H4 (cell line): ENCODE data around the gene CBX5. TPM values are rescaled to one million over a fixed set of nuclear protein-coding genes. Genes with fewer than 3 reads are reported as not detected.

Experiments
- DNase-seq: peaks from one replicate; pipeline ENCODE4 v3.0.0-alpha.2; 2015; ENCODE audit warnings: low spot score
- total RNA-seq: library from RNA; depleted of rRNA; stranded (reverse); fragments of >200 nt; shearing (Covaris generic); gene quantifications from 2 replicates; pipeline ENCODE4 v1.2.3, GENCODE V29; 2014

The CBX5 gene
- total RNA-seq, 1 experiment from 2014 or later: 45.4 TPM

DNA sequence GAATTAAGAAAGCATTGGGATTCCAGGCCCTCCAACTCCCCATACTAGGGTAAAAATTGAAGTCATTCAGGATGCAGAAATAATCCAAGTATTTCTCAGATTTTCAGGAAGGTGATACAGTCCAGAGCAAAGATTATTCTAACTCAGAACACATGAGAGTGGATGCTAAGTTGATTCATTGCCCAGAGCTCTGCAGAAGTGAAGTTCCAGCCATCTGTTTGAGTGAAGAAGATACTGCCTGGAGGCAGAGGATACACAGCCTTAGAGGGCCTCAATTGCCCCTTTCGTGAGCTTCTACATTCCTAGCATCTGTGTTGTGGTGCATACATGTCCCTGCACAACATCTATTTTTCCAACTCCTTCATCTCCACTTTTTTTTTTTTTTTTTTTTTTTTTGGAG, 54.3 kb downstream of the CBX5 start:
- no peak for DNase-seq

- peak; percentile 50 for DNase-seq
These were observed 57.3 kb downstream of the CBX5 start for GRCh38 chr12:54222609-54223008.

- DNase-seq: no peak
These were observed 58.4 kb downstream of the CBX5 start for GRCh38 chr12:54221402-54221984.

DNA sequence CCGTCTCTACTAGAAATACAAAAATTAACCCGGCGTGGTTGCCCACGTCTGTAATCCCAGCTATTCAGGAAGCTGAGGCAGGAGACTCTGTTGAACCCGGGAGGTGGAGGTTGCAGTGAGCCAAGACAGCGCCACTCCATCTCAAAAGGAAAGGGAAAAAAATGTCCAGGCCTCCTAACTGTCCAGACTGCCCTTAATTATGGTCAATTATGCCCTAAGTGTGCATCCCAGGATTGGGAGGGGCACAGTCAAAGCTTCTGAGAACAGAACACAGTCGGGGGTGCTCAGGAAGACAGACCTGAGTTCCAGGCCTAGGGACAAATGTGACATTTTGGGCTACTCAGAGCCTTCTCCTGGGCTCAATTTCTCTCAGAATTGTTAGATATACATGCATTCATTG, 59.4 kb downstream of the CBX5 start:
- DNase-seq: no peak

- peak; percentile 64 for DNase-seq
These were observed 59.8 kb downstream of the CBX5 start for GRCh38 chr12:54220092-54220557.

DNA sequence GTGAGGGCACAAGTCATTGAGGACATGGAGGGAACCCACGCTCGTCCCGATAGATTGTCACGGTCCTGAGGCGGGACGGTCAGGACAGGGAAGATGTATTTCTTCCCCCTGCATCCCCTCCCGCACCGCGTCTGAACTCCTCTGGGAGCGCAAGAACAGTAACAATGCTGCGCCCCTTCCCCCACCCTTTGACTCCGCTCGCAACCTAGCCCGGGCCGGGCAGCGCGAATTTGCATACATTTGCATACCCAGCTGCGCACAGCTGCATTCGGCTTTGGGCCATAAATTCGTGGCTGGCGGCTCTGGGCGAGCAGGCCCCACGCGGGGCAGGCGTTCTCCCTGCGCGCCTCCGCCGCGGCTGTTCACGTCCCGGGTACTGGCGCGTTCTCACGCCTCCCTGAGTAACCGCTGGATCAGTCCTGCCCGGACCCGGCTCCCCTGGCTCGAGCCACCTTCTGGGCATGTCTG, 62.1 kb downstream of the CBX5 start:
- no peak for DNase-seq

GRCh38 chr12:54216797-54217661, 62.9 kb downstream of the CBX5 start:
- peak; percentile 79 for DNase-seq

- DNase-seq: no peak
These were observed 63.7 kb downstream of the CBX5 start for GRCh38 chr12:54215989-54216796.

GRCh38 chr12:54214553-54215406, 65.1 kb downstream of the CBX5 start:
- peak; percentile 92 for DNase-seq

GRCh38 chr12:54213079-54213478, 66.8 kb downstream of the CBX5 start:
- DNase-seq: no peak

GRCh38 chr12:54211920-54212319, 68.0 kb downstream of the CBX5 start:
- DNase-seq: no peak

DNA sequence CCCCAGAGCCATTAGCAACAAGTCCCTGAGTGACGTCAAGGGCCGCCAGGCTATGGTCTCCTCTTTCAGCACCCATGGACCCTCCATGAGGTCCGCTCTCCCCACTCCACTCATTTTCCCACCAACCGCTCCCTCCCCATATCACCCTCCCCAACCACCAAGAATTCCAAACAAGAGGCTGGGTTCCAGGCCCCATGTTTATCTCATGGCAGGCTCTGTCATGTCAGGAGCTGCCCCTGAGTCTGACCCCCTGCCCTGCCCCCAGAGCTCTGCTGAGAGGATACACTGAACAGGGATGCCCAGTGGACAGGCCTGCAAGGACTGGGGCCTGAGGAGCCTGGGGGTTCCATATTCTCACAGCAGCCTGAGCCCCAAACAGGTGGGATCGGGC, 69.5 kb downstream of the CBX5 start:
- DNase-seq: no peak

GRCh38 chr12:54208591-54208990, 71.3 kb downstream of the CBX5 start:
- no peak for DNase-seq

DNA sequence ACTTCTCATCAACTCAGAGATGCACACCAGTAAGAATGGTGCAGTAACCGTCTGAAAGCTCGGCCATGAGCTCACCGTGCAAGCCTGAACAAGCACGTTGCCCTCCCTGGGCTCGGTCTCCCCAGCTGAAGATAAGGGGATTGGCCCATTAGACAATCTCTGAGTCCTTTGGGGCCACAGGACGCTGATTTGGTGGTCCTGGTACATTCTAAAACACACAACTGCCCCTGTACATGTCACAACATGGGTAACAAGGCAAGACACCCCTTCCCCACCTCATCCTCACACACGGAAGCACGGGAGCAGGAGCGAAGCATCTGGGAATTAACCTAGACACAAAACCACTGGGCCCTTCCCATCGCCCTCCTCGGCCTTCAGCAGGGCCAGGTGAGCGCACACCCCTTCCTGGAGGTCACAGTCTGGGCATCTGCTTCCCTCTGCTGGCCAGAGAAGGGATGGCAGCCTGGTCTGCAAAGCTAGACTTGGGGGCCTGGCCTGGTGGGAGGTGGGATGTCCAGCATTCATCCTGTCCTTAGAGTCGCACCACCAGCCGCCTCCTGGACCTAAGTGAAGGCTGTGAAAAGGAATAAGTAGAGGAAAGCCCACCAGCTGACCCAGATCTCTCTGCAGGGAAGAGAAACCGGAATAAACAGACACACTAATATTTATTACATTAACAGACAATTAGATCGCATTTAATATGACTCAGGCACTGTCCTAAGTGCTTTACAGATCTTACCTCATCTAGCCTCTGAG, 72.2 kb downstream of the CBX5 start:
- DNase-seq: peak; percentile 68

- DNase-seq: no peak
These were observed 73.1 kb downstream of the CBX5 start for GRCh38 chr12:54206791-54207190.

- no peak for DNase-seq
These were observed 75.6 kb downstream of the CBX5 start for GRCh38 chr12:54204316-54204715.

- peak; percentile 69 for DNase-seq
These were observed 78.7 kb downstream of the CBX5 start for GRCh38 chr12:54201001-54201794.

DNA sequence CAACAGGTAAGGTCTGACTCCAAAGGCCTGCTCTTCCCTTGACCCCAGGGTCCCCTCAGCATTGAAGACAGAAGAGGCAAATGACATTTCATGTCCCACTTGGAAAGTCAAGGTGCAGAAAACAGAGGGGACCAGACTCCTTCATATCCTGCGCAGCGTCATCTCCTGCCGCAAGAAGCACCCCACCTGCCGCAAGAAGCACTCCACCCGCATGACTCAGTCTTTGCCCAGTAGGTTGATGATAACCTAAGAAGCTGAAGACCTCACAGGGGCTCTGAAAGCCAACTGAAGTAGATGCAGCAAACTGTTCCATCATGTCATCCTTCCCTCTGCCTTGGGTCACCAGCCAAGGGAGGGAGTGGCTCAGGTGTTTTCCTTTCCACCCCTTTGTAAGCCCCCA, 79.5 kb downstream of the CBX5 start:
- DNase-seq: no peak

GRCh38 chr12:54199917-54200316, 80.0 kb downstream of the CBX5 start:
- DNase-seq: no peak

DNA sequence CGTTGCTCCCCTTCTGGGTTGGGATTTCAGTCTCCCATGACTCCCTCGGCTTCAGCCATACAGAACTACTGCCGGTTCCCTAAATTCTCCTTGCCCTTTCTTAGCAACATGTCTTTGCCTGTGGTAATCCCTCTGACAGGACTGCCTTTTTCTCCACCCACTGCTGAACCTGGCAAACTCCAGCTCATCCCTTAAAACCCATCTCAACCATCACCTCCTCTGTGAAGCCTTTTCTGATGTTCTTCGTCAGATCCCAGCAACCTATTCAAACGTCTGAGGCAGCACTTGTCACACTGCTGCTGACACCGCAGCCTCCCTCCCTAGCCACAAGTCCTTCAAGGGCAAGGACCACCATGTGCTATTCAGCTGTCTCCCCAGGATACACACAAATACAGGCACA, 80.9 kb downstream of the CBX5 start:
- DNase-seq: no peak
